Heart left ventricle (tissue), 16 donors: ENCODE results near the gene ELOVL5. TPM values are rescaled to one million over a fixed set of nuclear protein-coding genes. Genes with fewer than 3 reads are reported as not detected.

Source experiments
- ATAC-seq, 4 donors: fragments of 200-7000 bp; cut with Tn5 transposase; one replicate each; pipeline ENCODE4 v1.9.1; 2020 to 2022; ENCODE audit warnings: moderate library complexity in 4 of 4, mild to moderate bottlenecking in 3 of 4, moderate number of reproducible peaks in 1 of 4
- DNase-seq, 5 donors: peaks; one replicate each; pipeline ENCODE4 v3.0.0-alpha.2; 2020
- H3K27ac ChIP-seq, 12 donors: fragments of 200-600 bp; sonication (generic) in 4 of 12; one replicate each; pipeline versions ENCODE4 v1.5.0 to v1.8.0; 2016 to 2022; ENCODE audit warnings: mild to moderate bottlenecking in 2 of 12
- H3K27me3 ChIP-seq, 9 donors: fragments of 200-600 bp; sonication (generic) in 2 of 9; one replicate each; pipeline versions ENCODE4 v1.5.1 to v1.8.0; 2016 to 2022; ENCODE audit warnings: mild to moderate bottlenecking in 3 of 9
- H3K36me3 ChIP-seq, 9 donors: fragments of 200-600 bp; sonication (generic) in 2 of 9; one replicate each; pipeline versions ENCODE4 v1.5.0 to v1.8.0; 2018 to 2022; ENCODE audit warnings: mild to moderate bottlenecking in 2 of 9
- H3K4me1 ChIP-seq, 12 donors: fragments of 200-600 bp; sonication (generic) in 4 of 12; one replicate each; pipeline versions ENCODE4 v1.5.0 to v1.8.0; 2016 to 2022; ENCODE audit warnings: mild to moderate bottlenecking in 3 of 12
- H3K4me3 ChIP-seq, 12 donors: fragments of 200-600 bp; sonication (generic) in 4 of 12; one replicate each; pipeline versions ENCODE4 v1.5.0 to v1.8.0; 2017 to 2022; ENCODE audit warnings: mild to moderate bottlenecking in 9 of 12, moderate library complexity in 4 of 12
- H3K9me3 ChIP-seq, 12 donors: fragments of 200-600 bp; sonication (generic) in 4 of 12; one replicate each; pipeline versions ENCODE4 v1.5.0 to v1.8.0; 2016 to 2022; ENCODE audit warnings: mild to moderate bottlenecking in 1 of 12
- CTCF ChIP-seq, 12 donors: fragments of 200-600 bp; sonication (generic) in 4 of 12; IDR thresholded peaks; one replicate each; pipeline versions ENCODE4 v1.5.0 to v1.8.0; 2018 to 2022; ENCODE audit warnings: antibody characterized with exemption in 12 of 12, mild to moderate bottlenecking in 5 of 12
- POLR2A ChIP-seq, 2 donors: fragments of 450-650 bp; IDR thresholded peaks; one replicate each; pipeline ENCODE4 v1.6.1; 2017; ENCODE audit warnings: antibody characterized with exemption in 2 of 2, mild to moderate bottlenecking in 2 of 2, moderate library complexity in 2 of 2
- WGBS, 4 donors: extraction: QIAGEN DNeasy Blood & Tissue Kit in 2 of 4; methylation state at CpG; one replicate each; pipeline versions ENCODE4 v1.1.5 to v1.1.7; 2013 to 2018; 5-methylcytosine and 5-hydroxymethylcytosine counted together
- intact Hi-C, 10 donors: fragments of 100-400 bp; cut with DNase I; formaldehyde crosslinking; loops; one replicate each; pipeline versions ENCODE4 v1.11.1 to v1.14.2; 2022
- polyA plus RNA-seq, 2 donors: library from polyadenylated mRNA; stranded (reverse); fragments of 200-250 nt; gene quantifications; one replicate each; pipeline ENCODE4 v1.2.3, GENCODE V29; 2013
- total RNA-seq, 9 donors: library from RNA; depleted of rRNA in 2 of 9; stranded (reverse); fragments of >200 nt in 2 of 9; fragmentation: NEBNext Ultra II Directional in 3 of 9; extraction: Animal tissue kit (Norgen Biotek cat#: 25700) in 3 of 9; gene quantifications; one replicate each; pipeline versions ENCODE4 v1.1.0 to v1.2.4, GENCODE V29; 2016 to 2023
- donor health status: ischemic (EF 13 %, LVEDD 7.1; RV severe dilation, severe dysfunction).
- donor health status: healthy with polysubstance abuse.
- donor health status: DM: no; HTN: yes; CAD: no.
- donor health status: DM: no; HTN: no; CAD: no.
- donor health status: ischemic (EF 25% LVEDD 6.9; RV normal size, moderate dysfunction).
- donor health status: ischemic (EF 25% LVEDD 5.7; RV mildly dilated, moderate dysfunction).
- donor health status: healthy.
- donor health status: DM: yes; HTN: yes; CAD: no.
- donor health status: ischemic (EF 35%, LVEDD 5.7; RV mildly dilated, moderate dysfunction).
- donor health status: nonischemic (EF 11% LVEDD 7.7; RV severe dilation, severe dysfunction).
- donor health status: DM: yes; HTN: yes; CAD: no.
- donor health status: PGD.
- donor health status: ischemic (EF 29% LVEDD 5.4; RV normal size, mild dysfunction).
- donor health status: nonischemic (EF 23%, LVEDD 6.1; RV moderate dilation, normal function).

Gene ELOVL5
- total and polyA plus RNA-seq, 11 donors = 9.6 to 47.9 (median 29.3) TPM

GRCh38 chr6:53336070-53336469, 12.7 kb downstream of the ELOVL5 start:
- H3K4me1 ChIP-seq = peaks cover 0 to 83% (median 13%) of the 10 kb centered on the region in 12 donors
- peaks cover 0 to 5% (median 0%) of the 10 kb centered on the region in 9 donors for H3K36me3 ChIP-seq
- peak overlapping the region in 5 of 12 donors; percentile 24 to 90 (median 55) for H3K27ac ChIP-seq
- peak overlapping the region in 2 of 12 donors; percentile 24 to 42 for H3K4me3 ChIP-seq
- no peak for TF ChIP-seq POLR2A (IDR thresholded peaks at IDR 0.05)
- no peak for TF ChIP-seq CTCF (IDR thresholded peaks at IDR 0.05)
- no peaks in the 10 kb centered on the region for H3K9me3 ChIP-seq
- intact Hi-C loops = loop anchor here in 1 of 10 donors (5.0 kb wide), 1 partner anchor 39 kb away; no protein-coding TSS in a partner anchor
- no peaks in the 10 kb centered on the region for H3K27me3 ChIP-seq
- WGBS, 4 donors = 70 to 79% (median 76%) methylated on average over 4 of the region's 4 CpGs
- no peak for DNase-seq
- ATAC-seq = no peak

GRCh38 chr6:53335224-53335994, 13.3 kb downstream of the ELOVL5 start:
- TF ChIP-seq CTCF (IDR thresholded peaks at IDR 0.05) = no peak
- TF ChIP-seq POLR2A (IDR thresholded peaks at IDR 0.05) = no peak
- peak overlapping the region in 5 of 12 donors; percentile 13 to 42 (median 24) for H3K4me3 ChIP-seq
- DNase-seq (peak in 2 of 5 donors; percentile 13 to 46), ATAC-seq (peak; percentile 26 to 71 (median 42))
- peaks cover 0 to 5% (median 0%) of the 10 kb centered on the region in 9 donors for H3K36me3 ChIP-seq
- peaks cover 0 to 78% (median 13%) of the 10 kb centered on the region in 12 donors for H3K4me1 ChIP-seq
- no peaks in the 10 kb centered on the region for H3K9me3 ChIP-seq
- intact Hi-C loops = loop anchor here in 1 of 10 donors (5.0 kb wide), 1 partner anchor 38 kb away; no protein-coding TSS in a partner anchor
- H3K27me3 ChIP-seq = no peaks in the 10 kb centered on the region
- H3K27ac ChIP-seq = peak overlapping the region in 8 of 12 donors; percentile 15 to 90 (median 48)
- 60 to 64% (median 61%) methylated on average over 12 of the region's 12 CpGs for WGBS, 4 donors

GRCh38 chr6:53333439-53334408, 15.0 kb downstream of the ELOVL5 start:
- TF ChIP-seq CTCF (IDR thresholded peaks at IDR 0.05) = no peak
- no peak for TF ChIP-seq POLR2A (IDR thresholded peaks at IDR 0.05)
- peaks cover 0 to 5% (median 0%) of the 10 kb centered on the region in 9 donors for H3K36me3 ChIP-seq
- H3K9me3 ChIP-seq = no peaks in the 10 kb centered on the region
- no peak overlapping the region for H3K4me3 ChIP-seq
- H3K4me1 ChIP-seq = peaks cover 0 to 73% (median 14%) of the 10 kb centered on the region in 12 donors
- DNase-seq (no peak), ATAC-seq (no peak)
- 73 to 77% (median 75%) methylated on average over 5 of the region's 5 CpGs for WGBS, 4 donors
- intact Hi-C loops = no loop called here
- H3K27me3 ChIP-seq = no peaks in the 10 kb centered on the region
- peak overlapping the region in 1 of 12 donors; percentile 90 for H3K27ac ChIP-seq
